Natural killer cell treated with Interleukin-12 subunit alpha and Interleukin-12 subunit beta and Interleukin-15 and Interleukin-18, amount 100 ng/mL, for 72 hours (primary cell): ENCODE results near the gene TPRKB. TPM values are rescaled to one million over a fixed set of nuclear protein-coding genes. Genes with fewer than 3 reads are reported as not detected.
"Not testable (repeated sequence)": the region's sequence is repeated elsewhere in the genome, so short reads cannot be mapped to it uniquely, and the experiment has no call there.

Experiments
- ATAC-seq, 2 donors: fragments of 150-1000 bp; cut with Tn5 transposase in 1 of 2; sonication (Bioruptor Pico), chemical (Tn5 transposase) in 1 of 2; 2 replicates each; pipeline ENCODE4 v1.10.0; 2021
- DNase-seq: peaks from one replicate; pipeline ENCODE4 v3.0.0; 2022; ENCODE audit warnings: low spot score
- H3K27ac Mint-ChIP-seq, 2 donors: 1 replicate in 1 of 2; 2 replicates in 1 of 2; pipeline ENCODE4 v1.8.0; 2022; ENCODE audit warnings: mixed read lengths in 2 of 2, mild to moderate bottlenecking in 1 of 2, moderate library complexity in 1 of 2
- H3K27me3 Mint-ChIP-seq, 2 donors: 1 replicate in 1 of 2; 2 replicates in 1 of 2; pipeline ENCODE4 v1.8.0; 2022; ENCODE audit warnings: mixed read lengths in 2 of 2
- H3K36me3 Mint-ChIP-seq: one replicate; pipeline ENCODE4 v1.8.0; 2022; ENCODE audit warnings: mixed read lengths
- H3K4me1 Mint-ChIP-seq, 2 donors: 1 replicate in 1 of 2; 2 replicates in 1 of 2; pipeline ENCODE4 v1.8.0; 2022; ENCODE audit warnings: low read depth in 2 of 2, mixed read lengths in 2 of 2, mild to moderate bottlenecking in 1 of 2
- H3K4me3 Mint-ChIP-seq: one replicate; pipeline ENCODE4 v1.8.0; 2022; ENCODE audit warnings: mixed read lengths
- H3K9me3 Mint-ChIP-seq: 2 replicates; pipeline ENCODE4 v1.8.0; 2022; ENCODE audit warnings: mixed read lengths
- total RNA-seq, 2 donors: library from RNA; stranded (reverse); gene quantifications; one replicate each; pipeline ENCODE4 v1.2.3, GENCODE V29; 2022

TPRKB gene
- total RNA-seq, 2 donors from 2014 or later = 20.0 to 25.2 TPM

DNA sequence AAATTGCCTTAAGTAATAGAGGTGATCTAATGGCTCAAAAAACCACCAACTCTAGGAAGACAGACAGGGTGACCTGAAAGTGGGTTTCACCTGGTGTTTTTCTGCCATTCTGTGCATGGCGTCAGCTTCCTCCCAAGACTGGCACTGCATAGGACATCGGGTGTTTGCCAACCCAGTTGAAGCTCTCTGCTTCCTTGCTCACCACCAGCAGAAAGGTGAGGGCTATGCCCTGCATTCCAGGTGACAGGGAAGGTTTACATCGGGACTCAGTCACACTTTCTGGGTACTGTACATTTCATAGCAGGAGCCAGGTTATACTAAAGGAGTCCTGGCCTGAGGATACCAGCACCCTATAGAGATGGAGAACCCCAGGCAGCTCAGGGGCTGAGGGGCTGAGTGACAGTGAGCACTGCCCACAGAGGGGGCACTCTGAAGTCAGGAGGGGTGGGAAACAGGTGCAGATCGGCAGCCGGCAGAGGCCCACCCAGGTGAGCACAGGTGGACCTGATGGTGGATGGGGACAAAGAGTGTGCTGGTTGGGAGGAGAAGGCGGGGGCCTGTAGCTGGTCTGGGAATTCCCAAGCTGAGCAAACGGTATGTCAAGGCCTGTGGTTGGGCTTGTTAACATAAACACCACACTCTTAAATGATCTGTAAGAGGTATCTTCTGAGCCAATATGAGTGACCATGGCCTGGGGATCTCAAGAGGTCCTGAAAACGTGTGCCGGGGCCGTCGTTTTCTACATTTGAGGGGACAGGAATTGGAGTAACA lies 18.1 kb downstream of the TPRKB start:
- H3K9me3 Mint-ChIP-seq = peaks cover 6% of the 10 kb centered on the region
- H3K4me3 Mint-ChIP-seq = no peak overlapping the region
- no peak overlapping the region for H3K27ac Mint-ChIP-seq
- no peaks in the 10 kb centered on the region for H3K4me1 Mint-ChIP-seq
- peaks cover 9% of the 10 kb centered on the region for H3K36me3 Mint-ChIP-seq
- peaks cover 11 to 27% of the 10 kb centered on the region in 2 donors for H3K27me3 Mint-ChIP-seq
- no peak for DNase-seq
- ATAC-seq = no peak

DNA sequence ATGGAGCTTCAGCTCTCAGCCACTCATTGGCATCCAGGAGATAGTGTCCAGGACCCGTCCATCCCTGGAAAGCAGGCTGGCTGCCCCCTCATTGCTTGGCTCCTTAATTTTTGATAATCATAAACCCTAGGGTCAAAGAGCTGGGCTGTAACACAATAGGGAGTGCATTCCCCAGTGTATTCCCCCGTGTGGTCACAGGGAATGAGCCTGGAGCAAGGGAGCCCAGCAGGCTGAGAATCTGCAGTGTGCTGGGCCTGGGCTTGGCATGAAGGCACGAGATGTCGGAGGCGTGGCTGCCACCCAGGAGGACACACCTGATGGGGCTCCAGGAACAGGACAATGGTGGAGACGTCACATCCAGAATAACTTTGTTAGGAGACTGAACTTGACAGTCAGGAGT lies 18.7 kb downstream of the TPRKB start:
- H3K9me3 Mint-ChIP-seq = peaks cover 6% of the 10 kb centered on the region
- H3K4me1 Mint-ChIP-seq = no peaks in the 10 kb centered on the region
- peaks cover 15 to 33% of the 10 kb centered on the region in 2 donors for H3K27me3 Mint-ChIP-seq
- peaks cover 14% of the 10 kb centered on the region for H3K36me3 Mint-ChIP-seq
- no peak overlapping the region for H3K27ac Mint-ChIP-seq
- H3K4me3 Mint-ChIP-seq = no peak overlapping the region
- DNase-seq = no peak
- ATAC-seq = no peak

DNA sequence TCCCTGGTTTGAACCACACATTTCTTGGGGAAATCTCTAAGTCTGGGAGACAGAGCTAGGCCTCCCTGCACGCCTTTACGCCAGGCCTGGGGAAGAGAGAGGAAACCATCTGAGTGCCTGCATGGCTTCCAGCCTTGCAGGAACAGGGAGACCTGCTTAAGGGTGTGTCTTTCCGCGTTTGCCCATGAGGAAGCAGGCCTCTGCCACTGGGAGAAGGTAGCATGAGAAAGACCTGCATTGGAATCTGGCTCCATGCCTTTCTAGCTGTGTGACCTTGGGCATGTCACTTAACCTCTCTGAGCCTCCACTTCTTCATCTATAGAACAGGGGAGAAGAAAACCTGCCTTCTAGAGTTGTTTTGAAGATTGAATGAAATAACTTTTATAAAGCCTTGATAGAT lies 19.4 kb downstream of the TPRKB start:
- not testable (repeated sequence) for H3K9me3 Mint-ChIP-seq, DNase-seq, H3K4me1 Mint-ChIP-seq, H3K27ac Mint-ChIP-seq, ATAC-seq, H3K4me3 Mint-ChIP-seq
- Mint-ChIP-seq H3K27me3 (peaks cover 15 to 34% of the 10 kb centered on the region in 2 donors), H3K36me3 (peaks cover 15% of the 10 kb centered on the region)

DNA sequence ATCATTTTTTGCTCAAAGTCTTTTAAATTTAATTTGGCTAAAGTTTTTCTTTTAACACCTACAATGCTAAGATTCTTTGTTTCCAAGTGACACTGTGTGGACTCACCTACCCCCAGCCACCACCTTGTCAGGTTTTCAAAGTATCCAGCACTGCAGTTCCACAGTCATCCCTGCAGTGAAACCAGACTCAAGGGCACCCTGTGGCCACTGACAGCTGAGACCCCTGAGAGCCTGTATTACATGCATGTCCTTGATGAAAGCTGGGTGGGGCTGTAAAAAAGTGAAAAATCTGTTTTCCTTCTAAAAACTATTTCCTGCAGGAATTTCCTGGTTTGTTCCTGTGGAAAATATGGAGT lies 19.9 kb downstream of the TPRKB start:
- Mint-ChIP-seq H3K36me3 (peaks cover 15% of the 10 kb centered on the region), H3K4me3 (no peak overlapping the region), H3K27me3 (peaks cover 15 to 34% of the 10 kb centered on the region in 2 donors), H3K9me3 (peaks cover 6% of the 10 kb centered on the region), H3K27ac (no peak overlapping the region), H3K4me1 (no peaks in the 10 kb centered on the region)
- DNase-seq (no peak), ATAC-seq (no peak)

DNA sequence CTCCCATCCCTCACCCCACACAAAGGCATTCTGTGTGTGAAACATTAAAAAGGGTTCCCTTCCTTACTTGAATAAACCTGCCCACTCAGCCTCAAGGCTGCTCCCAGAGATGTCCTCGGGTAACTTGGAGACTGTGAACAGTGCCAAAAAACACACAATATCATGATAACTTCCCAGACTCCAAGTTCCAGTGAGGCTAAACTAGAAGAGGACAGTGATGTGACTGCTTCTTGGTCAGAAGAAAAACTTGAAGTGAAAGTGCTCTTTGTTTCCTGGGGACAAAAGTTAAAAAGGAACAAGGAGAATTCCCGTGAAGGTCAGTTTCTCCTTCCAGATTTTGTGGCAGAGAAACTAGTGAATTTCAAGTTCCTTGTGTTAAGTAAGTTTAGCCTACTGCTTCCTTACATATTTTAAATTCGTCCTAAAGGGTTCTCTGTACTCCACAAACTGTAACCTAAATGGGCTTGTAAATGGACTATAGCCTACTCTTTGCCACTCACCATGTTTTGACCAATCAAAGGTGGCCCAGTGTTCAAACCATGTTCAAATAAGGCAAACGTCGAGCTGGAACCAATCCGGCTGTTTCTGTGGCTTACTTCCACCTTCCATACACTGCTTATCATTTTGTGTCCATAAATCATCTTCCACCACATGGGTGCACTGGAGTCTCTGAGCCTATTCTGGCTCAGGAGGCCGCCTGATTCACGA lies 20.4 kb downstream of the TPRKB start:
- peaks cover 6% of the 10 kb centered on the region for H3K9me3 Mint-ChIP-seq
- ATAC-seq (no peak), DNase-seq (no peak)
- peaks cover 15% of the 10 kb centered on the region for H3K36me3 Mint-ChIP-seq
- no peak overlapping the region for H3K27ac Mint-ChIP-seq
- H3K4me1 Mint-ChIP-seq = no peaks in the 10 kb centered on the region
- H3K4me3 Mint-ChIP-seq = no peak overlapping the region
- H3K27me3 Mint-ChIP-seq = peaks cover 17 to 34% of the 10 kb centered on the region in 2 donors

DNA sequence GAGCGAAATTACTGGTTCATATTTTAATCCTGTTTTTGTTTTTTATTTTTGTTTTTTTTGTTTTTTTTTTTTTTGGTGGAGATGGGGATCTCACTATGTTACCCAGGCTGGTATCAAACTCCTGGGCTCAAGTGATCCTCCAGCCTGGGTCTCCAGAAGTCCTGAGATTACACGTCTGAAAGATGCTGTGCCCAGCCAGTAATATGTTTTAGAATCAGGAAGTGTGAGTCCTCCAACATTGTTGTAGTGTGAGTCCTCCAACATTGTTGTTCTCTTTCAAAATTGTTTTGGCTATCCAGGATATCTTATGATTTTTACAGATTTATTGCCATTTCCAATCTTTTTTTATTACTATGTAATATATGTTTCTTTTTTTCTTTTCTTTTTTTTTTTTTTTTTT lies 23.1 kb downstream of the TPRKB start:
- Mint-ChIP-seq H3K4me3 (no peak overlapping the region), H3K36me3 (peaks cover 15% of the 10 kb centered on the region), H3K9me3 (peaks cover 6% of the 10 kb centered on the region), H3K27me3 (peaks cover 31 to 41% of the 10 kb centered on the region in 2 donors), H3K27ac (no peak overlapping the region), H3K4me1 (no peaks in the 10 kb centered on the region)
- DNase-seq = no peak
- no peak for ATAC-seq

DNA sequence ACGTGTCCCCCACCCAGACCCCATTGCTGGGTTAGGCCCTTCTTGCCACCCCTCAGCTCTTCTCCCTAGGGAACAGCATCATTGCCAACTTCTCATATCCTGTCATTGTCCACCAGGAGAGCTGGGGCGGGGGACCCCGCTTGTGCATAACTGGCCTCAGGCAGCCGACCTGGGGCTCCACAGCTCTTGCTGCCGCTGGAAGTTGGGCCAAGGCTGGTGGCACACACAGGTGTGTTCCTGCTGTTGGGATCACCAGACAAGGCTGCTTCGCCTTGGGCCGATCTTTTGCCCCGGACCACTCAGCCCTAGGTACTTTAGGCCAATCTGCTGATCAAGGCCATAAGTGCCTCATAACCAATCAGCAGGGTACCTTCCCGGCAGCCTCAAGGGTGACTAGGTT lies 28.6 kb downstream of the TPRKB start:
- no peaks in the 10 kb centered on the region for H3K9me3 Mint-ChIP-seq
- ATAC-seq = no peak
- no peak overlapping the region for H3K4me3 Mint-ChIP-seq
- peaks cover 0 to 6% of the 10 kb centered on the region in 2 donors for H3K4me1 Mint-ChIP-seq
- DNase-seq = no peak
- H3K27ac Mint-ChIP-seq = no peak overlapping the region
- peaks cover 12 to 25% of the 10 kb centered on the region in 2 donors for H3K27me3 Mint-ChIP-seq
- peaks cover 2% of the 10 kb centered on the region for H3K36me3 Mint-ChIP-seq

DNA sequence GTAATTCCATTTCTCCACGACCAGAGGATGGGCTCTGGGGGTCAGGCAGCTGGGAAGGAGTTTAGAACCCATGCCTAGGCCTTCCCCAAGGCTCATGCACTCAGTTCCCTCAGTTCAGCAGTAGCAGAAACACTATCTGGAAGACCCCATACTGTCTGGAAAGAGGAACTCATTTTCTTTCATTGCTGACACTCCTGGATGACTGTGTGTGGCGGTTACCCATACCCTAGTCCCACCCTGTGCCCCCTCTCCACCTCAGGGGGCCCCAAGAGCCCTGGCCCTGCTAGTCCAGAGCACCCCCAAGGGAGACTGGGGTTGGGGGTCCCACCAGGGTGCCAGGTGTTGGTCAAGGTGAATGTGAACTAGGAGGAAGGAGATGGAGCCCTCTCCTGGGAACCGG lies 29.5 kb downstream of the TPRKB start:
- Mint-ChIP-seq H3K4me3 (no peak overlapping the region), H3K9me3 (no peaks in the 10 kb centered on the region), H3K27ac (no peak overlapping the region), H3K4me1 (peaks cover 0 to 6% of the 10 kb centered on the region in 2 donors), H3K36me3 (no peaks in the 10 kb centered on the region), H3K27me3 (peaks cover 16 to 28% of the 10 kb centered on the region in 2 donors)
- ATAC-seq (no peak), DNase-seq (no peak)

DNA sequence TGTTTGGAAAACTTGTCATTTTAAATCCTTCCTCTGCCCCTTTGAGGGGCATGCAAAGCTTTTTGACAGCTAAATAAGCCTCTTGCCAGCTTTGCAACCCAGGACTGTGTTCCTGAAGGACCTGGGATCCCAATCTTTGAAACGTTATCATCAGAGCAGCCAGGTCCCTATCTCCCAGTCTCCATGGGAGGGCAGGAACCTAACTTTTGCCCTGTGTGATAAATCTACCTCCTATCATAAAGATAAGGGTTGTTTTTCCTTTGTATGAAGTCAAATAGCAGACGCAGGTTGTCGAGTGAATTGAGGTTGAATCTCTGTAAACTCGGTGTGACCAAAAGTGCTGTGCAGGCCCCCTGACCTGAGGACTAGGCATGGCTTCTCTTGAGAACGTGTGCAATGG lies 30.1 kb downstream of the TPRKB start:
- H3K9me3 Mint-ChIP-seq = no peaks in the 10 kb centered on the region
- no peaks in the 10 kb centered on the region for H3K36me3 Mint-ChIP-seq

DNA sequence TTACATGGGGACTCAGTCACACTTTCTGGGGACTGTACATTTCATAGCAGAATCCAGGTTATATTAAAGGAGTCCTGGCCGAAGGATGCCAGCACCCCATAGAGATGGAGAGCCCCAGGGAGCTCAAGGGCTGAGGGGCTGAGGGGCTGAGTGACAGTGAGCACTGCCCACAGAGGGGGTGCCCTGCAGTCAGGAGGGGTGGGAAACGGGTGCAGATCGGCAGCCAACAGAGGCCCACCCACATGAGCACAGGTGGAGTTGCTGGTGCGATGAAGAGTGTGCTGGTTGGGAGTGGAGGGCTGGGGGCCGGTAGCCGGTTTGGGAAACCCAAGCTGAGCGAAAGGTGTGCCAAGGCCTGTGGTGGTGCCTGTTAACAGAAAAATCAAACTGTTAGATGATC lies 32.1 kb downstream of the TPRKB start:
- Mint-ChIP-seq H3K27ac (peak overlapping the region in 1 of 2 donors; percentile 8), H3K36me3 (no peaks in the 10 kb centered on the region), H3K9me3 (no peaks in the 10 kb centered on the region), H3K4me3 (no peak overlapping the region), H3K27me3 (peaks cover 10 to 24% of the 10 kb centered on the region in 2 donors), H3K4me1 (peaks cover 0 to 6% of the 10 kb centered on the region in 2 donors)
- ATAC-seq (no peak), DNase-seq (no peak)

More for the DNA sequence above, 30.1 kb downstream of the TPRKB start:
- Mint-ChIP-seq H3K4me1 (peaks cover 0 to 6% of the 10 kb centered on the region in 2 donors), H3K27ac (no peak overlapping the region), H3K27me3 (peaks cover 16 to 28% of the 10 kb centered on the region in 2 donors), H3K4me3 (no peak overlapping the region)
- ATAC-seq (no peak), DNase-seq (no peak)

DNA sequence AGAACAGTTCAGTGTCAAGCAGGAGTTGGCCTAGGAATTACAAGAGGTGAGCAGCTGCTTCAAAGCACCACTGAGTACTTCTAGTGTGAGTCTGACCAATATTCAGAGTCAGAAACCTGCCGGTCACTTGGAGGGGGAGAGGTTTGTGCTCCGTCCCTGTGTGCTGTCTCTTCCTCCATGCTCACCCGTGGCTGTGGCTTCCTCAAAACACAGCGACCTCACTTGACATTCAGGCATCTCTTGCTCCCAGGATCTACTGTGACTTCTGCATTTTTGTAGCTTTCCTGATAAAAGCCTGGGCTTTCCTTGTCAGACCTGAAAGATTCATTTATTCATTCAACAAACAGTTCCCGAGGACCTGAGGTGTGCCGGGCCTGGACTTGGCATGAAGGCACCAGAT lies 32.9 kb downstream of the TPRKB start:
- ATAC-seq (no peak), DNase-seq (no peak)
- Mint-ChIP-seq H3K36me3 (no peaks in the 10 kb centered on the region), H3K27me3 (peaks cover 10 to 18% of the 10 kb centered on the region in 2 donors), H3K9me3 (no peaks in the 10 kb centered on the region), H3K4me1 (peaks cover 0 to 6% of the 10 kb centered on the region in 2 donors), H3K4me3 (no peak overlapping the region), H3K27ac (peak overlapping the region in 1 of 2 donors; percentile 8)

DNA sequence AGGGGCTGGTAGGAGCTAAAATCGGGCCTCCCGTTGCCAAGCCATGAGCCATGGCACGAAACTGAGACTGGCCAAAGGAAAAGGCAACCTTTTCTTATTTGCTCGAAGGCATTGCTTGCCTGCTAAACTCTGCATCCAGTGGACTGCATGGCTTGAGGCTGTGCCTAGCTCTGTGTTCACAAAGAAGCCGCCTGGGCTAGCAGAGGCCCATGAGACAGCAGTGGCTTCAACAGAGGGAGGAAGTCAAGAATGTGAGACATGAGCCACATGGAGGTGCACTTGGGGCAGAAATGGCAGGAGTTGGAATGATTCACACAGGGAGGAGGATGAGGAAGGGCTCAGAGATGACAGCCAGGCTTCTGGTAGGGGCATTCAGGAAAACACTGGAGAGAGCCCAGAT lies 33.5 kb downstream of the TPRKB start:
- Mint-ChIP-seq H3K4me3 (no peak overlapping the region), H3K9me3 (no peaks in the 10 kb centered on the region), H3K4me1 (peaks cover 0 to 6% of the 10 kb centered on the region in 2 donors), H3K27me3 (peaks cover 10 to 18% of the 10 kb centered on the region in 2 donors), H3K36me3 (no peaks in the 10 kb centered on the region), H3K27ac (no peak overlapping the region)
- ATAC-seq (no peak), DNase-seq (no peak)

DNA sequence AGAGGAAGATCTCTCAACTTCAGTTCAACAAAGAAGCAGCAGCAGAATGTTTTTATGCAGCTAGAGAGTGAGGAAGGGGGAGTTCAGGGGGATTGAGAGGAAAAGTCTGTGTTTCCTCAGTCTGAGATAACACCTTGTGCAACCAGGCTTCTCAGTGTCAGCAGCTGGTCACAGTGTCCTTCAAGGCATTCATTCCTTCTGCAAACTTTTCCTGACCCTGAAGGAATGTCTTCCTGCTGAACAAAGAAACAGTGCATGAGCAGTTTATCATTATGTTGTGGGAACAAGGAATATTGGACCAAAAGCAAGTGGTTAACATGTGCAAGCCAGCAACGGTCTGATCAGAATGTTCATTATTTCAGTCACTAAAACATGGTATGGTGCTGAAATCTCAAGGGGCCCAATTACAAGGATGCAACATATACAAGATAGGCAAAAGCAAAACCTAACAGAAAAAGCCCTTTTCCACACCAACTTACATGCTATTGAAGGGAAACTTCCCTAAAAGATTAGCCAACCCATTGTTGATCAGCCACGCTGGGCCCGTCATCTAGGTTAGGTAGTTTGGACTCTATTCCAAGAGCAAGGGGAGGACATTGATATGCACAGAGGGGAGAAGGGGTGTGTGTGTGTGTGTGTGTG lies 34.2 kb downstream of the TPRKB start:
- not testable (repeated sequence) for DNase-seq, H3K9me3 Mint-ChIP-seq, ATAC-seq, H3K27ac Mint-ChIP-seq, H3K4me3 Mint-ChIP-seq, H3K4me1 Mint-ChIP-seq, H3K36me3 Mint-ChIP-seq
- H3K27me3 Mint-ChIP-seq = peaks cover 10 to 18% of the 10 kb centered on the region in 2 donors
